IMR-90 (cell line): ENCODE results near the gene YPEL3. TPM values are rescaled to one million over a fixed set of nuclear protein-coding genes. Genes with fewer than 3 reads are reported as not detected.

Experiments
- ATAC-seq: fragments of 200-7000 bp; cut with Tn5 transposase; 2 replicates; pipeline ENCODE4 v1.9.1; 2020; ENCODE audit warnings: low read depth, mild to moderate bottlenecking, moderate library complexity
- BruUV-seq: library from RNA; stranded (reverse); fragments of 400-500 nt; replicated peaks from 2 replicates; lab custom pipeline; 2021; lab: Mats Ljungman, UMichigan
- CTCF ChIA-PET: fragments of 300-600 bp; formaldehyde crosslinking; extraction: SDS; loops from one replicate; lab custom pipeline; 2021; ENCODE audit warnings: antibody characterized with exemption; lab: Yijun Ruan, JAX
- POLR2A ChIA-PET: fragments of 300-600 bp; sonication (Branson Sonifier 250); formaldehyde crosslinking; loops from one replicate; lab custom pipeline; 2022; ENCODE audit warnings: antibody characterized with exemption; ENCODE audit not compliant: unreplicated experiment; lab: Charles Lee
- DNase-seq: peaks from one replicate; pipeline ENCODE4 v3.0.0; 2013
- H2AFZ ChIP-seq: replicated peaks from 2 replicates; pipeline ENCODE3; 2013; ENCODE audit warnings: low read length, mild to moderate bottlenecking; ENCODE audit not compliant: poor library complexity
- H2AK5ac ChIP-seq: 2 replicates; pipeline ENCODE4 v1.6.1; 2013; ENCODE audit warnings: low read depth, low read length, inconsistent platforms
- H2AK9ac ChIP-seq: replicated peaks from 2 replicates; pipeline ENCODE3; 2013; ENCODE audit warnings: mild to moderate bottlenecking, low read depth, low read length, moderate library complexity; ENCODE audit not compliant: poor library complexity
- H2BK120ac ChIP-seq: 2 replicates; pipeline ENCODE4 v1.6.1; 2013; ENCODE audit warnings: low read depth, low read length, inconsistent platforms
- H2BK15ac ChIP-seq: 3 replicates; pipeline ENCODE4 v1.6.1; 2013; ENCODE audit warnings: low read depth, low read length, inconsistent platforms
- H2BK20ac ChIP-seq: 2 replicates; pipeline ENCODE4 v1.6.1; 2013; ENCODE audit warnings: low read depth, mild to moderate bottlenecking, inconsistent platforms, low read length, moderate library complexity
- H2BK5ac ChIP-seq: 2 replicates; pipeline ENCODE4 v1.6.1; 2013; ENCODE audit warnings: mild to moderate bottlenecking, low read depth, low read length, inconsistent platforms; ENCODE audit not compliant: poor library complexity, severe bottlenecking
- H3K14ac ChIP-seq: replicated peaks from 2 replicates; pipeline ENCODE4 v1.6.1; 2013; ENCODE audit warnings: low read depth, low read length, inconsistent platforms
- H3K18ac ChIP-seq: 2 replicates; pipeline ENCODE4 v1.6.1; 2013; ENCODE audit warnings: low read depth, low read length, control low read depth
- H3K23ac ChIP-seq: 2 replicates; pipeline ENCODE4 v1.6.1; 2013; ENCODE audit warnings: low read depth, low read length, inconsistent platforms
- H3K27ac ChIP-seq: 2 replicates; pipeline ENCODE4 v1.5.1; 2013; ENCODE audit warnings: mild to moderate bottlenecking, control low read depth, low read length; ENCODE audit not compliant: insufficient read depth
- H3K27me3 ChIP-seq: 2 replicates; pipeline ENCODE4 v1.6.1; 2013; ENCODE audit warnings: low read length; ENCODE audit not compliant: control insufficient read depth, insufficient read depth
- H3K36me3 ChIP-seq: 2 replicates; pipeline ENCODE4 v1.6.1; 2013; ENCODE audit warnings: low read length, mixed read lengths; ENCODE audit not compliant: control insufficient read depth, insufficient read depth
- H3K4ac ChIP-seq: 2 replicates; pipeline ENCODE4 v1.6.1; 2013; ENCODE audit warnings: low read depth, low read length, inconsistent platforms
- H3K4me1 ChIP-seq: 2 replicates; pipeline ENCODE4 v1.6.1; 2013; ENCODE audit warnings: low read length, mixed read lengths; ENCODE audit not compliant: control insufficient read depth, insufficient read depth
- H3K4me2 ChIP-seq: 2 replicates; pipeline ENCODE4 v1.6.1; 2013; ENCODE audit warnings: low read depth, mild to moderate bottlenecking, control low read depth, low read length, moderate library complexity
- H3K4me3 ChIP-seq: 2 replicates; pipeline ENCODE4 v1.5.1; 2013; ENCODE audit warnings: low read depth, mild to moderate bottlenecking, control low read depth, low read length, moderate library complexity; ENCODE audit not compliant: insufficient read depth
- H3K56ac ChIP-seq: 2 replicates; pipeline ENCODE4 v1.6.1; 2013; ENCODE audit warnings: low read length, inconsistent platforms; ENCODE audit not compliant: insufficient read depth; ENCODE audit errors: extremely low read depth
- H3K79me1 ChIP-seq, 2 experiments: 2 replicates each; pipeline ENCODE4 v1.6.1; 2013; ENCODE audit warnings: low read length in 2 of 2, inconsistent platforms in 1 of 2, low read depth in 1 of 2
- H3K9ac ChIP-seq: 2 replicates; pipeline ENCODE4 v1.6.1; 2013; ENCODE audit warnings: low read depth, low read length, control low read depth
- H3K9me1 ChIP-seq: 2 replicates; pipeline ENCODE4 v1.6.1; 2013; ENCODE audit warnings: low read length, inconsistent platforms; ENCODE audit not compliant: insufficient read depth
- H3K9me3 ChIP-seq: 2 replicates; pipeline ENCODE4 v1.6.1; 2013; ENCODE audit warnings: low read length; ENCODE audit not compliant: control insufficient read depth, insufficient read depth
- H4K20me1 ChIP-seq: 2 replicates; pipeline ENCODE4 v1.6.1; 2013; ENCODE audit warnings: low read length, inconsistent platforms; ENCODE audit not compliant: insufficient read depth
- H4K5ac ChIP-seq: 2 replicates; pipeline ENCODE4 v1.6.1; 2013; ENCODE audit warnings: mild to moderate bottlenecking, low read depth, low read length, control low read depth
- H4K8ac ChIP-seq, 2 experiments: 2 replicates each; pipeline ENCODE4 v1.6.1; 2013; ENCODE audit warnings: low read depth in 2 of 2, low read length in 2 of 2, control low read depth in 1 of 2, inconsistent platforms in 1 of 2
- H4K91ac ChIP-seq: 2 replicates; pipeline ENCODE4 v1.6.1; 2013; ENCODE audit warnings: low read depth, low read length, inconsistent platforms; ENCODE audit not compliant: insufficient read depth
- BHLHE40 ChIP-seq: fragments of 150-350 bp; IDR thresholded peaks from 2 replicates; pipeline ENCODE4 v1.6.1; 2016; ENCODE audit warnings: mild to moderate bottlenecking, low read depth, low read length
- MAFK ChIP-seq: IDR thresholded peaks from 2 replicates; pipeline ENCODE4 v1.6.1; 2012; ENCODE audit warnings: low read depth, low read length, improper control_type of control experiment
- MAZ ChIP-seq: IDR thresholded peaks from 2 replicates; pipeline ENCODE4 v1.6.1; 2012; ENCODE audit warnings: low read depth, mild to moderate bottlenecking, low read length, improper control_type of control experiment, moderate library complexity, borderline replicate concordance
- RAD21 ChIP-seq: IDR thresholded peaks from 2 replicates; pipeline ENCODE4 v1.6.1; 2012; ENCODE audit warnings: low read length, improper control_type of control experiment
- WGBS, 2 experiments: methylation state at CpG; one replicate each; pipeline versions ENCODE4 v1.1.5 to v1.1.7; 2013; ENCODE audit warnings: missing lambda C conversion rate in 2 of 2; ENCODE audit not compliant: insufficient read length in 1 of 2; ENCODE audit errors: extremely low coverage in 2 of 2; 5-methylcytosine and 5-hydroxymethylcytosine counted together
- dilution Hi-C: fragments of 300-500 bp; cut with HindIII; formaldehyde crosslinking; loops from one replicate; pipeline ENCODE4 v1.14.3; 2018; ENCODE audit warnings: low sequenced_read_pairs; ENCODE audit not compliant: unreplicated experiment
- in situ Hi-C: fragments of 300-500 bp; cut with MboI; formaldehyde crosslinking; loops from 3 replicates; pipeline ENCODE4 v1.14.3; 2019; ENCODE audit warnings: low sequenced_read_pairs, inconsistent platforms, mixed read lengths
- intact Hi-C: fragments of 100-400 bp; cut with micrococcal nuclease; formaldehyde crosslinking; loops from 2 replicates; pipeline ENCODE4 v1.10.0; 2022
- polyA plus RNA-seq, 3 experiments: library from polyadenylated mRNA; depleted of rRNA; stranded (reverse); fragments of >200 nt; gene quantifications; 2 replicates each; pipeline ENCODE4 v1.2.3, GENCODE V29; 2012; ENCODE audit warnings: low replicate concordance in 1 of 3
- total RNA-seq: library from RNA; depleted of rRNA; stranded (reverse); fragments of >200 nt; gene quantifications from 2 replicates; pipeline ENCODE4 v1.2.3, GENCODE V29; 2012

YPEL3 gene
- total and polyA plus RNA-seq, 2 of the 4 experiments (the other 2 are of a cell fraction): 1.1 to 25.6 TPM

DNA sequence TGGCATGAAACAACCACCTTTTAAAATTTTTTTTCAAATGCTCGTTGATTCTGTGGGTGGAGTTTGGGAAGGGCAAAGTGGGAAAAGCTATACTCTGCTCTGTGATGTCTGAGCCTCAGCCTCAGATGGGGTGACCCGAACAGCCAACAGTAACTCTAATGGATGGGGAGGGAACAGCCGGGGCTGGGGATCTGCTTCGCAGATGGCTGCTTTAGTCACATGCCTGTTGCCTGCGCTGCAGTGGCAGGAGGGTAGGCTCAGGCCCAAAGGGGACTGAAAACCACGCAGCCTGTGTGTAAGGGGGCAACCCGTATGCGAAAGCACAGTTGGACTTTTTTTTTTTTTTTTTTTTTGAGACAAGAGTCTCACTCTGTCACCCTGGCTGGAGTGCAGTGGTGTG lies 41.9 kb upstream of the YPEL3 start:
- no peak overlapping the region for H3K27ac ChIP-seq
- in situ Hi-C loops: no loop called here
- WGBS, 2 experiments: 65% methylated on average over 4 of the region's 8 CpGs; no CpG with 5 or more reads in 1 of the 2 experiments

More for the DNA sequence above, 41.9 kb upstream of the YPEL3 start:
- H4K8ac ChIP-seq: no peak overlapping the region
- no peak overlapping the region for H3K4ac ChIP-seq
- H3K4me3 ChIP-seq: no peak overlapping the region
- no peaks in the 10 kb centered on the region for H3K36me3 ChIP-seq
- H2BK5ac ChIP-seq: no peak overlapping the region
- no peaks in the 10 kb centered on the region for H3K9me1 ChIP-seq
- no peak overlapping the region for H2AK5ac ChIP-seq
- H2BK15ac ChIP-seq: no peak overlapping the region
- ChIA-PET CTCF (no interaction called here), POLR2A (no interaction called here)
- H3K79me1 ChIP-seq: no peaks in the 10 kb centered on the region
- TF ChIP-seq MAFK (no peak), MAZ (no peak), BHLHE40 (no peak), RAD21 (no peak)
- no peak overlapping the region for H3K56ac ChIP-seq
- dilution Hi-C loops (no loop called here), intact Hi-C loops (no loop called here)
- H2AFZ ChIP-seq: peak overlapping the region; percentile 13
- no peak overlapping the region for H2BK20ac ChIP-seq
- no peak overlapping the region for H4K91ac ChIP-seq
- H3K4me1 ChIP-seq: no peaks in the 10 kb centered on the region
- no peak overlapping the region for H3K4me2 ChIP-seq
- H3K9me3 ChIP-seq: no peaks in the 10 kb centered on the region
- DNase-seq (no peak), ATAC-seq (no peak)
- H3K18ac ChIP-seq: no peak overlapping the region
- H3K23ac ChIP-seq: no peak overlapping the region
- no peak overlapping the region for H2BK120ac ChIP-seq
- BruUV-seq: no TSS peak
- H3K9ac ChIP-seq: no peak overlapping the region
- H2AK9ac ChIP-seq: no peak overlapping the region
- H3K14ac ChIP-seq: no peak overlapping the region
- no peaks in the 10 kb centered on the region for H4K20me1 ChIP-seq
- no peak overlapping the region for H4K5ac ChIP-seq
- H3K27me3 ChIP-seq: peaks cover 4% of the 10 kb centered on the region
